AG10803 (cell line): Measurements from ENCODE around the gene PPIL4.

Experiments used
- DNase-seq: peaks from one replicate; pipeline ENCODE4 v3.0.0; 2010; ENCODE audit warnings: low read depth
- H3K4me3 ChIP-seq: 2 replicates; pipeline ENCODE4 v1.5.1; 2011; ENCODE audit warnings: mild to moderate bottlenecking, low read length, control low read depth
- TF ChIP-seq, protein P1 (sequence below): conservative IDR thresholded peaks from 2 replicates; pipeline ENCODE4 v1.5.1; 2011; ENCODE audit warnings: mild to moderate bottlenecking, low read length, control low read depth, inconsistent platforms

The PPIL4 gene

GRCh38 chr6:149567194-149567586, 21.3 kb upstream of the PPIL4 start:
- TF ChIP-seq, protein P1, sequence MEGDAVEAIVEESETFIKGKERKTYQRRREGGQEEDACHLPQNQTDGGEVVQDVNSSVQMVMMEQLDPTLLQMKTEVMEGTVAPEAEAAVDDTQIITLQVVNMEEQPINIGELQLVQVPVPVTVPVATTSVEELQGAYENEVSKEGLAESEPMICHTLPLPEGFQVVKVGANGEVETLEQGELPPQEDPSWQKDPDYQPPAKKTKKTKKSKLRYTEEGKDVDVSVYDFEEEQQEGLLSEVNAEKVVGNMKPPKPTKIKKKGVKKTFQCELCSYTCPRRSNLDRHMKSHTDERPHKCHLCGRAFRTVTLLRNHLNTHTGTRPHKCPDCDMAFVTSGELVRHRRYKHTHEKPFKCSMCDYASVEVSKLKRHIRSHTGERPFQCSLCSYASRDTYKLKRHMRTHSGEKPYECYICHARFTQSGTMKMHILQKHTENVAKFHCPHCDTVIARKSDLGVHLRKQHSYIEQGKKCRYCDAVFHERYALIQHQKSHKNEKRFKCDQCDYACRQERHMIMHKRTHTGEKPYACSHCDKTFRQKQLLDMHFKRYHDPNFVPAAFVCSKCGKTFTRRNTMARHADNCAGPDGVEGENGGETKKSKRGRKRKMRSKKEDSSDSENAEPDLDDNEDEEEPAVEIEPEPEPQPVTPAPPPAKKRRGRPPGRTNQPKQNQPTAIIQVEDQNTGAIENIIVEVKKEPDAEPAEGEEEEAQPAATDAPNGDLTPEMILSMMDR, result no peak
- no peak for DNase-seq
- peak overlapping the region; percentile 89 for H3K4me3 ChIP-seq

DNA sequence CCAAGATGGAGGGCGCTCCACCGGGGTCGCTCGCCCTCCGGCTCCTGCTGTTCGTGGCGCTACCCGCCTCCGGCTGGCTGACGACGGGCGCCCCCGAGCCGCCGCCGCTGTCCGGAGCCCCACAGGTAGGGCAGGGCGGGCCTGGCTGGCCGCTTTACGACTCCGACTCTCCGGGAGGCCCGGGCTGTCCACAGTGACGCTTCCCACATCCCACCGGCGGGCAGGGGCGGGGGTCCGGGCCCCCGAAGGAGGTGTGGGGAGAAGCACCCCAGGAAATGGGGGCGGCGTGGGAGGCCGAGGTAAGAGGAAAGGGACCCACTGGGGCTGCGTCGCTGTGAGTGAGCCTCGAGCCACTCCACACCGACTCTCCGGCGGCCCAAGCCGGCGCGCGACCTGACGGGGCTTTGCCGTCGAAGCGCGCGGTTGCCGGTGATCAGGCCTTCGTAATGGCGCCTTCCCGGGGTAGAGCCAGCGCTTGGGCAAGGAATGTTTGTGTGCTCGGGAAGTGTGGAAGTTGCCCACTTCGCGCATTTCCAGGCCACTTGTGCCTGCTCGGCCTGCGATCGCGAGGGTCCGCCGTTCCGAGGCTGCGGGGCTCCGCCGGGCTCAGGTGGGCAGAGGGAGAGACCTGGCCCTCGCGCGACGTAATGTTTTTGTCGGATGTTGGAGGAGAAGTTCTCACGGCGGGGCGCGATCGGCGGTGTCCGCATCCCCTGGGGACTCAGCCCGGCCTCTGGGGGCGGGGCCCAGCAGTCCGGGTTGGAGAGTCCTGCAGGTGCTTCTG, 20.8 kb upstream of the PPIL4 start:
- peak; percentile 36 for DNase-seq
- peak overlapping the region; percentile 89 for H3K4me3 ChIP-seq
- TF ChIP-seq, protein P1, result no peak

DNA sequence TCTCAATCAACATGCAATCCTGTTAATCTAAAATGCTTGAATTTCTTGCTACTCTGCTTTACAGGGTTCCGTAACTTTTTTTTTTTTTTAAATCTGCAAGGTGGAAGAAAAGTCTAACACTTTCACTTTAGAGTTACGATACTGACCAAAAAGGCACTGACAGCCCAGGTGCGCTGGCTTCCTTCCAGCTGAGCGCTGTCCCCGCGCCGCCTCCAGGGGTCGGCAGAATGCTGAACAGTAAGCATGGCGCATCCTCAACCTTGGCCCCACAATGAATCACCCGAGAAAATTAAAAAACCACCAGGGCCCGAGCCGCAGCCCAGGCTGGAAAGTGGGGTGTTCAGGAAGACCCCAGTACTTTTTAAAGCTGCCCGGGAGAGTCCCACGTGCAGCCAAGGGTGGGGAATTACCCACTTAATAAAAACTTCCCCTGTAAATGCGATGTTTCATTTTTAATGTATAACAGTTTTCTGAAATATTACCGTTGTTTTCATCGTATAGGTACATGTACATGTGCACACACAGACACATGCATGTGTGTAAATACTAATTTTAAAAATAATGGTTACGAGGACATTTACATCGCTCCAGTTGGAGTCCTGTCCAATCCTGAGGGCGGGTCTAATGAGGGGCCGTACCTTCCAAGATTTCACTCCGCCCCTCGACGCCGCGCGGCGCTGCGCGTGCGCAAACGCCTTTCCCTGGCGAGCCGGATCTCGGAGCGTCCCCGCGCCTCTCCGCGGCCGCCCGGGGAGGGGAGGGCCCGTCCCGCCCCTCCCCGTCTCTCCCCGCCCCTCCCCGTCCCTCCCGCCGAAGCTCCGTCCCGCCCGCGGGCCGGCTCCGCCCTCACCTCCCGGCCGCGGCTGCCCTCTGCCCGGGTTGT, 19.9 kb upstream of the PPIL4 start, which contains the start of gene GINM1:
TSS of gene GINM1 (plus strand) at position 849 of the 883 bp plus-strand sequence. CDS start 40 bp downstream, outside the sequence.
- DNase-seq, result peak; percentile 90
- peak within 1 kb of the TSS; percentile 89 for H3K4me3 ChIP-seq
- TF ChIP-seq, protein P1, result peak; percentile 70

DNA sequence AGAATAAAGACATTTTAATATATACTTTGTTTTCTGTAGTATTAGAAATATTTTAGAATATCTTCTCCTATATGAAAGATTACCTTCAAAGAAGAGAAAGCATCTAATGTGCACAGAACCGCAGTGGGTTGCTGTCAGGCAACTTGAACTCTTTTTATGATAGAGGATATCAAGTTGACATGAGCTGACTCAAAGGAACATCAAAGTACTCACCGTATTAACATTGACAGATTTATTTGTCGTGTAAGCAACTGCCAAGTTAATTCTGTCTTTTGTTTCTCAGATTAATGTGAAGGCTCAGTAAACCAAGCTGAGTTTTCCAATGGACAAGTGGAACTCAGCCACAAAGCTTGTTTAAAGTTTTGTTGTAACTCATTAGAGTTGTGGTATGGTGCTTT, 18.1 kb upstream of the PPIL4 start:
- DNase-seq, result no peak
- TF ChIP-seq, protein P1, result no peak
- no peak overlapping the region for H3K4me3 ChIP-seq

DNA sequence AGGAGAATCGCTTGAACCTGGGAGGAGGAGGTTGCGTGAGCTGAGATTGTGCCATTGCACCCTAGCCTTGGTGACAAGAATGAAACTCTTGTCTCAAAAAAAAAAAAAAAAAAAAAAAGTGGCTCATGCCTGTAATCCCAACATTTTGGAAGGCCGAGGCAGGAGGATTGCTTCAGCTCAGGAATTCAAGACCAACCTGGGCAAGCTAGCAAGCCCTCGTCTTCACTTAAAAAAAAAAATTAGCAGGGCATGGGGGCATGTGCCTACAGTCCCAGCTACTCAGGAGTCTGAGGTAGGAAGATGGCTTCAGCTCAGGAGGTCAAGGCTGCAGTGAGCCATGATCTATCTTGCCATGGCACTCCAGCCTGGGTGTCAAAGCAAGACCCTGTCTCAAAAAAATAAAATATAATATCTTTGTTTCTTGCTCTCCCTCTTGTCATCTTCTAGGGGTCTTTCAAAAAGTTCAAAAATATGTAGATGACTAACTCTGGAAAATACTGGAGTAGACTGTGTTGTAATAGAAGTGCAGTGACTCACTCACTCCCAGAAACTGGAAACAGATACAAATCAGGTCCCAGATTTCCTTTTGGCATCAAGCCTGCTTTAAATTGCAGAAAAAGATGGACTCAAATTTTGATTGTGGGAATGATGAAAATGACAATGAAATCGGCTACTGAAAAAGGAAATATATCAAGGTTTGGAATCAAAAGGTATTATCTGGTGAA, 17.5 kb upstream of the PPIL4 start:
- TF ChIP-seq, protein P1, result no peak
- no peak overlapping the region for H3K4me3 ChIP-seq
- DNase-seq, result peak; percentile 83

GRCh38 chr6:149560736-149561135, 14.9 kb upstream of the PPIL4 start:
- no peak overlapping the region for H3K4me3 ChIP-seq
- no peak for DNase-seq
- TF ChIP-seq, protein P1, result peak; percentile 53
